ENCODE results near the gene SLC35D2.

Gene SLC35D2

GRCh38 chr9:96383165-96383942, at the start of gene SLC35D2:
SLC35D2 (minus strand) TSS chr9:96383711; CDS start chr9:96383634, 77 bp downstream.
- DNase-seq, result peak in 27 of 58 donors; percentile 15 to 77 (median 40)

- DNase-seq, result no peak
These were observed 46.9 kb upstream of the SLC35D2 start for GRCh38 chr9:96430377-96430776.

- DNase-seq, result no peak
These were observed 46.2 kb upstream of the SLC35D2 start for GRCh38 chr9:96429732-96430131.

- DNase-seq, result no peak
These were observed 42.1 kb upstream of the SLC35D2 start for GRCh38 chr9:96425500-96426169.

- DNase-seq, result no peak
These were observed 40.5 kb upstream of the SLC35D2 start for GRCh38 chr9:96423985-96424336.

GRCh38 chr9:96423322-96423984, 39.9 kb upstream of the SLC35D2 start:
- DNase-seq, result no peak

- peak in 2 of 58 donors; percentile 25 to 42 for DNase-seq
These were observed 37.1 kb upstream of the SLC35D2 start for GRCh38 chr9:96420468-96421219.

GRCh38 chr9:96419691-96419969, 36.1 kb upstream of the SLC35D2 start:
- no peak for DNase-seq

GRCh38 chr9:96418920-96419690, 35.6 kb upstream of the SLC35D2 start:
- DNase-seq, result peak in 39 of 58 donors; percentile 25 to 93 (median 58)

- DNase-seq, result peak; percentile 58 to 98 (median 95)
These were observed 34.8 kb upstream of the SLC35D2 start, which contains the start of gene ZNF367 for GRCh38 chr9:96418083-96418919. ZNF367 (minus strand) TSS chr9:96418370; CDS start chr9:96418032, 338 bp downstream.

- peak in 10 of 58 donors; percentile 35 to 57 (median 49) for DNase-seq
These were observed 34.2 kb upstream of the SLC35D2 start for GRCh38 chr9:96417661-96418082.

GRCh38 chr9:96417051-96417586, 33.6 kb upstream of the SLC35D2 start:
- DNase-seq, result peak in 57 of 58 donors; percentile 49 to 92 (median 83)

- peak in 21 of 58 donors; percentile 5 to 78 (median 24) for DNase-seq
These were observed 30.1 kb upstream of the SLC35D2 start for GRCh38 chr9:96413302-96414221.

- no peak for DNase-seq
These were observed 28.8 kb upstream of the SLC35D2 start for GRCh38 chr9:96412174-96412913.

- DNase-seq, result no peak
These were observed 27.8 kb upstream of the SLC35D2 start for GRCh38 chr9:96411129-96411838.

GRCh38 chr9:96408409-96409280, 25.1 kb upstream of the SLC35D2 start:
- no peak for DNase-seq
